ENCODE data around the gene TXNRD3.

- TF ChIP-seq CTCF (IDR thresholded peaks at IDR 0.05; ENCODE audit: low read depth, low read length, poor library complexity, severe bottlenecking) (no peak), EZH2phosphoT487 (IDR thresholded peaks at IDR 0.05; ENCODE audit: borderline replicate concordance, low read length) (no peak)
Measured at GRCh38 chr3:126616931-126617330, 38.0 kb downstream of the TXNRD3 start.

All from DOHH2 (cell line).